Neural progenitor cell (in vitro differentiated cells): ENCODE data around the gene GDPD4. TPM values are rescaled to one million over a fixed set of nuclear protein-coding genes. Genes with fewer than 3 reads are reported as not detected.

ENCODE experiments used
- DNase-seq: peaks from one replicate; pipeline ENCODE4 v3.0.0-alpha.2; 2016; ENCODE audit warnings: low spot score
- H2AFZ ChIP-seq: fragments of 200-600 bp; sonication (generic); replicated peaks from 2 replicates; pipeline ENCODE4 v1.6.1; 2016; ENCODE audit warnings: antibody characterized with exemption
- H3F3A ChIP-seq: fragments of 200-600 bp; sonication (generic); 2 replicates; pipeline ENCODE4 v1.6.1; 2016; ENCODE audit warnings: antibody characterized with exemption, low read depth
- H3K27ac ChIP-seq: fragments of 200-600 bp; sonication (generic); 2 replicates; pipeline ENCODE4 v1.5.1; 2016; ENCODE audit warnings: mild to moderate bottlenecking
- H3K27me3 ChIP-seq: fragments of 200-600 bp; sonication (generic); 2 replicates; pipeline ENCODE4 v1.6.1; 2016; ENCODE audit warnings: mild to moderate bottlenecking, moderate library complexity
- H3K36me3 ChIP-seq: fragments of 200-600 bp; sonication (generic); 2 replicates; pipeline ENCODE4 v1.5.1; 2016
- H3K4me1 ChIP-seq: fragments of 200-600 bp; sonication (generic); 2 replicates; pipeline ENCODE4 v1.6.1; 2016; ENCODE audit warnings: mixed run types
- H3K4me2 ChIP-seq: fragments of 200-600 bp; sonication (generic); 2 replicates; pipeline ENCODE4 v1.6.1; 2016
- H3K4me3 ChIP-seq: fragments of 200-600 bp; sonication (generic); 2 replicates; pipeline ENCODE4 v1.5.1; 2016
- H3K79me2 ChIP-seq: fragments of 200-600 bp; sonication (generic); 2 replicates; pipeline ENCODE4 v1.6.1; 2016; ENCODE audit warnings: low read depth
- H3K9ac ChIP-seq: fragments of 200-600 bp; sonication (generic); 2 replicates; pipeline ENCODE4 v1.6.1; 2016
- H3K9me3 ChIP-seq: fragments of 200-600 bp; sonication (generic); 2 replicates; pipeline ENCODE4 v1.5.1; 2016; ENCODE audit warnings: low read depth
- H4K20me1 ChIP-seq: fragments of 200-600 bp; sonication (generic); 2 replicates; pipeline ENCODE4 v1.6.1; 2016; ENCODE audit warnings: low read depth
- H3K27ac Mint-ChIP-seq: 3 replicates; pipeline ENCODE4 v1.8.0; 2021; ENCODE audit warnings: mixed read lengths
- H3K27me3 Mint-ChIP-seq: 2 replicates; pipeline ENCODE4 v1.8.0; 2022; ENCODE audit warnings: low read depth, mild to moderate bottlenecking, inconsistent platforms, moderate library complexity, mixed read lengths; ENCODE audit not compliant: insufficient read depth
- H3K36me3 Mint-ChIP-seq: 3 replicates; pipeline ENCODE4 v1.8.0; 2021; ENCODE audit warnings: mixed read lengths
- H3K4me1 Mint-ChIP-seq: 3 replicates; pipeline ENCODE4 v1.8.0; 2021; ENCODE audit warnings: mixed read lengths
- H3K4me3 Mint-ChIP-seq: 3 replicates; pipeline ENCODE4 v1.8.0; 2021; ENCODE audit warnings: mild to moderate bottlenecking, moderate library complexity, mixed read lengths
- H3K9me3 Mint-ChIP-seq: 3 replicates; pipeline ENCODE4 v1.8.0; 2020; ENCODE audit warnings: mixed read lengths
- CTCF ChIP-seq: fragments of 200-600 bp; sonication (generic); IDR thresholded peaks from 2 replicates; pipeline ENCODE4 v1.5.1; 2017; ENCODE audit warnings: antibody characterized with exemption, mild to moderate bottlenecking
- EZH2 ChIP-seq: fragments of 200-600 bp; sonication (generic); IDR thresholded peaks from 2 replicates; pipeline ENCODE4 v1.6.1; 2017; ENCODE audit warnings: antibody characterized with exemption, mild to moderate bottlenecking, moderate library complexity
- EZH2phosphoT487 ChIP-seq: fragments of 200-600 bp; sonication (generic); IDR thresholded peaks from 2 replicates; pipeline ENCODE4 v1.6.1; 2017; ENCODE audit warnings: antibody characterized with exemption
- total RNA-seq: library from RNA; depleted of rRNA; stranded (reverse); fragments of >200 nt; gene quantifications from 2 replicates; pipeline ENCODE4 v1.2.3, GENCODE V29; 2015; ENCODE audit warnings: low replicate concordance

Gene GDPD4
- total RNA-seq, 1 donor from 2014 or later: not detected

DNA sequence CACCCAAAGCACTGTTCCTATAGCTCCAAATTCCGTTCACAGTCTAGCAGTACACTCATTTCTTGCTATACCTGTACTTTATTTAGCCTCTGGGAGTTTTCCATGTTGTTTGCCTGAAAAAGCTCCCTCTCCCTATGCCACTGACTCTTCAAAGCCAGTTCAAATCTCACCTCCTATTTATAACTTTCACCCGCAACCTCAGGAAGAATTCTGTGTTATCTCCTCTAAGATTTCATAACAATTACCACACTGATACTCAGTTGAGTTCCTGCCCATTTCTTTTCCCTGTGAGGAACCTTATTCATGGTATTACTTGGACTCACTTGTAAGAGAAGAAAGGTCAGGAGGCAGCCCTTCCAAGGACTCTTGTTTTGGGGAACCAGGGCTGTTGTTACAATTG lies 25.2 kb downstream of the GDPD4 start:
- Histone ChIP-seq H3K4me1 (no peaks in the 10 kb centered on the region), H3K4me2 (no peak overlapping the region), H3K4me3 (no peak overlapping the region), H3K9ac (no peak overlapping the region), H3K9me3 (no peaks in the 10 kb centered on the region), H3K27me3 (no peaks in the 10 kb centered on the region), H3K79me2 (no peaks in the 10 kb centered on the region), H4K20me1 (no peaks in the 10 kb centered on the region), H3F3A (no peaks in the 10 kb centered on the region), H2AFZ (peak overlapping the region; percentile 15), H3K36me3 (no peaks in the 10 kb centered on the region), H3K27ac (no peak overlapping the region)
- no peaks in the 10 kb centered on the region for H3K9me3 Mint-ChIP-seq
- no peak for TF ChIP-seq CTCF
- TF ChIP-seq EZH2phosphoT487: no peak
- TF ChIP-seq EZH2: no peak
- no peaks in the 10 kb centered on the region for H3K36me3 Mint-ChIP-seq
- no peaks in the 10 kb centered on the region for H3K4me1 Mint-ChIP-seq
- DNase-seq: no peak
- H3K4me3 Mint-ChIP-seq: no peak overlapping the region
- H3K27me3 Mint-ChIP-seq: no peaks in the 10 kb centered on the region
- no peak overlapping the region for H3K27ac Mint-ChIP-seq

GRCh38 chr11:77270921-77271320 lies 30.6 kb downstream of the GDPD4 start:
- H3K27me3 ChIP-seq: no peaks in the 10 kb centered on the region
- no peak overlapping the region for H3K27ac ChIP-seq
- H3K79me2 ChIP-seq: no peaks in the 10 kb centered on the region
- Mint-ChIP-seq H3K36me3 (no peaks in the 10 kb centered on the region), H3K4me1 (no peaks in the 10 kb centered on the region), H3K27me3 (no peaks in the 10 kb centered on the region), H3K4me3 (no peak overlapping the region), H3K27ac (no peak overlapping the region), H3K9me3 (no peaks in the 10 kb centered on the region)
- no peaks in the 10 kb centered on the region for H3K4me1 ChIP-seq
- no peaks in the 10 kb centered on the region for H3K36me3 ChIP-seq
- H4K20me1 ChIP-seq: no peaks in the 10 kb centered on the region
- H3K9me3 ChIP-seq: no peaks in the 10 kb centered on the region
- no peak for TF ChIP-seq CTCF
- TF ChIP-seq EZH2phosphoT487: no peak
- no peak for TF ChIP-seq EZH2
- H3K4me3 ChIP-seq: no peak overlapping the region
- H3K9ac ChIP-seq: no peak overlapping the region
- no peak for DNase-seq
- H2AFZ ChIP-seq: no peak overlapping the region
- H3F3A ChIP-seq: no peaks in the 10 kb centered on the region
- H3K4me2 ChIP-seq: no peak overlapping the region

- H2AFZ ChIP-seq: no peak overlapping the region
- no peak overlapping the region for H3K4me3 ChIP-seq
- Mint-ChIP-seq H3K4me1 (no peaks in the 10 kb centered on the region), H3K27me3 (no peaks in the 10 kb centered on the region), H3K4me3 (no peak overlapping the region), H3K36me3 (no peaks in the 10 kb centered on the region), H3K9me3 (no peaks in the 10 kb centered on the region), H3K27ac (no peak overlapping the region)
- H3K4me2 ChIP-seq: no peak overlapping the region
- H3F3A ChIP-seq: no peaks in the 10 kb centered on the region
- no peak for DNase-seq
- H3K79me2 ChIP-seq: no peaks in the 10 kb centered on the region
- no peak overlapping the region for H3K27ac ChIP-seq
- no peaks in the 10 kb centered on the region for H4K20me1 ChIP-seq
- no peak overlapping the region for H3K9ac ChIP-seq
- H3K36me3 ChIP-seq: no peaks in the 10 kb centered on the region
- H3K27me3 ChIP-seq: no peaks in the 10 kb centered on the region
- TF ChIP-seq CTCF: no peak
- no peak for TF ChIP-seq EZH2phosphoT487
- no peak for TF ChIP-seq EZH2
- H3K4me1 ChIP-seq: no peaks in the 10 kb centered on the region
- H3K9me3 ChIP-seq: no peaks in the 10 kb centered on the region
Observed at GRCh38 chr11:77269484-77270123, 31.9 kb downstream of the GDPD4 start.
